G401 (cell line): ENCODE measurements around the gene GARNL3. TPM values are rescaled to one million over a fixed set of nuclear protein-coding genes. Genes with fewer than 3 reads are reported as not detected.

Source experiments
- DNase-seq: peaks from one replicate; pipeline ENCODE4 v3.0.0-alpha.2; 2015; ENCODE audit warnings: low spot score
- in situ Hi-C: cut with HindIII; loops from 2 replicates; pipeline ENCODE4 v1.10.0; 2016; ENCODE audit warnings: low sequenced_read_pairs, mixed read lengths
- total RNA-seq: library from RNA; depleted of rRNA; stranded (reverse); fragments of >200 nt; shearing (Covaris generic); gene quantifications from 2 replicates; pipeline ENCODE4 v1.2.3, GENCODE V29; 2014

The GARNL3 gene
- total RNA-seq, 1 experiment from 2014 or later = 14.3 TPM

GRCh38 chr9:127392166-127392565, 127.6 kb downstream of the GARNL3 start:
- in situ Hi-C loops = no loop called here

GRCh38 chr9:127392976-127393375, 128.4 kb downstream of the GARNL3 start:
- no peak for DNase-seq
- in situ Hi-C loops = no loop called here

More at GRCh38 chr9:127392166-127392565, 127.6 kb downstream of the GARNL3 start:
- DNase-seq = no peak

GRCh38 chr9:127393645-127394044, 129.1 kb downstream of the GARNL3 start:
- no peak for DNase-seq
- in situ Hi-C loops = no loop called here

- in situ Hi-C loops = no loop called here
- no peak for DNase-seq
Observed at GRCh38 chr9:127395497-127396252, 131.1 kb downstream of the GARNL3 start.

- in situ Hi-C loops = no loop called here
- DNase-seq = no peak
Observed at GRCh38 chr9:127396253-127396807, 131.8 kb downstream of the GARNL3 start.

GRCh38 chr9:127396808-127397645, 132.5 kb downstream of the GARNL3 start, which contains the start of gene SLC2A8:
Gene SLC2A8, plus strand, starts transcription at chr9:127397169. Its CDS starts 62 bp downstream, at chr9:127397231.
- in situ Hi-C loops = no loop called here

GRCh38 chr9:127397646-127398274, 133.2 kb downstream of the GARNL3 start:
- in situ Hi-C loops = no loop called here
- no peak for DNase-seq

More at GRCh38 chr9:127396808-127397645, 132.5 kb downstream of the GARNL3 start, which contains the start of gene SLC2A8:
- DNase-seq = peak; percentile 100

GRCh38 chr9:127398275-127398647, 133.7 kb downstream of the GARNL3 start:
- in situ Hi-C loops = no loop called here
- DNase-seq = no peak

GRCh38 chr9:127398715-127399400, 134.3 kb downstream of the GARNL3 start:
- in situ Hi-C loops = no loop called here

GRCh38 chr9:127399736-127400269, 135.2 kb downstream of the GARNL3 start:
- in situ Hi-C loops = no loop called here
- DNase-seq = no peak

More at GRCh38 chr9:127398715-127399400, 134.3 kb downstream of the GARNL3 start:
- no peak for DNase-seq

- in situ Hi-C loops = no loop called here
- no peak for DNase-seq
Observed at GRCh38 chr9:127402401-127403090, 138.0 kb downstream of the GARNL3 start.

- in situ Hi-C loops = no loop called here
- no peak for DNase-seq
Observed at GRCh38 chr9:127403507-127404192, 139.1 kb downstream of the GARNL3 start.

- DNase-seq = no peak
- in situ Hi-C loops = no loop called here
Observed at GRCh38 chr9:127404631-127405030, 140.1 kb downstream of the GARNL3 start.

GRCh38 chr9:127405344-127406125, 141.0 kb downstream of the GARNL3 start:
- DNase-seq = no peak
- in situ Hi-C loops = no loop called here

GRCh38 chr9:127406799-127407491, 142.4 kb downstream of the GARNL3 start:
- DNase-seq = no peak
- in situ Hi-C loops = no loop called here

GRCh38 chr9:127407492-127407843, 142.9 kb downstream of the GARNL3 start:
- peak; percentile 97 for DNase-seq
- in situ Hi-C loops = no loop called here
